ENCODE results near the gene MRPS12.

The MRPS12 gene

GRCh38 chr19:38898788-38899446, 31.8 kb upstream of the MRPS12 start:
- H3K36me3 ChIP-seq (ENCODE audit: control insufficient read depth in 2 of 2, insufficient read depth in 1 of 2, low read length in 2 of 2), result peaks cover 0 to 16% of the 10 kb centered on the region in 2 experiments; a peak in 1 of 3 replicates
- H3K4me3 ChIP-seq (ENCODE audit: low read depth, low read length), result peak overlapping the region; percentile 58
- ChIA-PET POLR2A (no interaction called here), CTCF (interaction anchor here (3.3 kb wide), 1 partner anchor 12 kb away, joined by 32 read pairs; no protein-coding TSS in a partner anchor)
- peaks cover 3% of the 10 kb centered on the region; the same call in 1 of the 2 replicates for H3K9me3 ChIP-seq (ENCODE audit: control insufficient read depth, insufficient read depth, low read depth, low read length)
- H3K4me1 ChIP-seq (ENCODE audit: control insufficient read depth, insufficient read depth, low read length), result peaks cover 21% of the 10 kb centered on the region
- H3K27ac ChIP-seq (ENCODE audit: extremely low read depth, low read depth, low read length), result peak overlapping the region; percentile 66
- TF ChIP-seq KLF16 (tag by site-specific recombination; IDR thresholded peaks at IDR 0.05), result 0 out of 2 replicates have a peak, but pooled peaks have one; percentile 8
- TF ChIP-seq ZNF398 (tag by site-specific recombination; IDR thresholded peaks at IDR 0.05), result peak; percentile 92
- TF ChIP-seq ZNF580 (tag by site-specific recombination; IDR thresholded peaks at IDR 0.05), result peak; percentile 21
- TF ChIP-seq ZNF792 (tag by site-specific recombination; IDR thresholded peaks at IDR 0.05), result peak; percentile 87; the same call in 1 of the 2 replicates
- 0 out of 2 replicates have a peak, but pooled peaks have one; percentile 11 for TF ChIP-seq ZNF266 (tag by site-specific recombination; IDR thresholded peaks at IDR 0.05; ENCODE audit: low read depth)
- TF ChIP-seq ZBTB7A (tag by site-specific recombination; IDR thresholded peaks at IDR 0.05; ENCODE audit: low read depth), result peak; percentile 89; the same call in 1 of the 2 replicates
- 0 out of 2 replicates have a peak, but pooled peaks have one; percentile 11 for TF ChIP-seq ZNF623 (tag by site-specific recombination; IDR thresholded peaks at IDR 0.05)
- peak; percentile 44; the same call in 1 of the 2 replicates for TF ChIP-seq ZSCAN4 (tag by site-specific recombination; IDR thresholded peaks at IDR 0.05)
- TF ChIP-seq ZNF837 (tag by site-specific recombination; IDR thresholded peaks at IDR 0.05), result peak; percentile 59; the same call in 1 of the 2 replicates
- no peak for TF ChIP-seq ZXDB (tag by site-specific recombination; IDR thresholded peaks at IDR 0.05)
- TF ChIP-seq ZSCAN5A (tag by site-specific recombination; IDR thresholded peaks at IDR 0.05), result 0 out of 2 replicates have a peak, but pooled peaks have one; percentile 94
- TF ChIP-seq ZNF138 (tag by site-specific recombination; IDR thresholded peaks at IDR 0.05; ENCODE audit: borderline replicate concordance), result peak; percentile 93
- no peak for TF ChIP-seq ZNF704 (tag by site-specific recombination; IDR thresholded peaks at IDR 0.05)
- peak; percentile 60; the same call in 1 of the 2 replicates for TF ChIP-seq ZNF416 (tag by site-specific recombination; IDR thresholded peaks at IDR 0.05)
- TF ChIP-seq ZNF341 (tag by site-specific recombination; IDR thresholded peaks at IDR 0.05; ENCODE audit: low read depth), result peak; percentile 66
- TF ChIP-seq ZNF223 (tag by site-specific recombination; IDR thresholded peaks at IDR 0.05), result peak; percentile 65; the same call in 1 of the 2 replicates
- peak; percentile 94; the same call in 1 of the 2 replicates for TF ChIP-seq REPIN1 (tag by site-specific recombination; IDR thresholded peaks at IDR 0.05; ENCODE audit: low read depth)
- no peak for TF ChIP-seq PRDM10 (tag by site-specific recombination; IDR thresholded peaks at IDR 0.05)
- TF ChIP-seq ZNF624 (tag by site-specific recombination; IDR thresholded peaks at IDR 0.05), result 0 out of 2 replicates have a peak, but pooled peaks have one; percentile 32
- 0 out of 2 replicates have a peak, but pooled peaks have one; percentile 36 for TF ChIP-seq ZNF311 (tag by site-specific recombination; IDR thresholded peaks at IDR 0.05; ENCODE audit: borderline replicate concordance)
- peak; percentile 70 for TF ChIP-seq GLIS2 (tag by site-specific recombination; IDR thresholded peaks at IDR 0.05)
- TF ChIP-seq ZNF146 (tag by site-specific recombination; IDR thresholded peaks at IDR 0.05), result peak; percentile 42; the same call in 1 of the 2 replicates
- peak; percentile 39; the same call in 1 of the 2 replicates for TF ChIP-seq HIC1 (tag by site-specific recombination; IDR thresholded peaks at IDR 0.05)
- peak; percentile 64; the same call in 1 of the 2 replicates for TF ChIP-seq ZFP69B (tag by site-specific recombination; IDR thresholded peaks at IDR 0.05)
- peak; percentile 86 for TF ChIP-seq ZSCAN30 (tag by site-specific recombination; IDR thresholded peaks at IDR 0.05)

Measured in HEK293 (cell line).